ENCODE measurements around the gene PTPRH. TPM values are rescaled to one million over a fixed set of nuclear protein-coding genes. Genes with fewer than 3 reads are reported as not detected.

The PTPRH gene
- total RNA-seq, 1 experiment from 2014 or later: 15.9 TPM

DNA sequence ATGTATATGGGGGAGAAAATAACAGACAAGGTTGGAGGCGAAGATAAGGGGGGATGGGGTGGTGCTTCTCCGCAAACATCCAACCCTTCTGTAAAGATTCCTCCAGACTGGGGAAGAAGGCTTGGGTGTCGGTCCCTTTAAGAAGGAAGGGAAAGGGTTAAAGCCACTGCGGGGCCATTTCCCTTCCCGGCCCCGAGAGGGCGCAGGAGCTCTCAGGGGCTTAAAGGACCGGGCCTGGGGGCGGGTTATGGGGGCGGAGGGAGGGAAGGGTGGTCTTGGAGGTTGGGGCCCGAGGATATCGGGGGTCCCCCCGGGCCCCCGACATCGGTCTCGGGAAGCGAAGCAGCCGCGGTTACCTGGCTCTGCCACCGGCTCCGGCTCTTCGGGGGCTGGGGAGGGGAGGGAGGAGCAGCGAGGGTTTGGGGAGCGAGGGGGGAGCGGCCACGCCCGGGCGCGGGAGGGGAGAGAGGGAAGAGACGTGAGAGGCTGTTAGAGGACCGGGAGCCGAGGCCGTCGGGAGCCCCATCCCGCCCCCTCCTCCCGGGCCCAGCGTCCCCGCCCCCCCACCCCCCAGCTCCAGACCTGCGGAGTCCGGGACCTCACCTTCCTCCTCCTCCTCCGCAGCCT lies 63.1 kb downstream of the PTPRH start:
- no peaks in the 10 kb centered on the region for H3K9me2 ChIP-seq (ENCODE audit: insufficient read depth)
- peaks cover 4% of the 10 kb centered on the region for H3K79me2 ChIP-seq (ENCODE audit: insufficient read depth, low read length)
- TF ChIP-seq CBX3 (IDR thresholded peaks at IDR 0.05; ENCODE audit: low read depth): no peak
- peak; percentile 71; the same call in 1 of the 2 replicates for TF ChIP-seq SP1 (IDR thresholded peaks at IDR 0.05; ENCODE audit: low read depth)
- TF ChIP-seq SRF (IDR thresholded peaks at IDR 0.05; ENCODE audit: low read depth): no peak
- TF ChIP-seq CEBPB (IDR thresholded peaks at IDR 0.05; ENCODE audit: low read depth): no peak
- no peak for TF ChIP-seq YY1 (IDR thresholded peaks at IDR 0.05; ENCODE audit: extremely low read depth, insufficient replicate concordance, low read depth, low read length)
- peak; percentile 78 to 86 (median 80) for TF ChIP-seq CTCF (IDR thresholded peaks at IDR 0.05 in 2 of 3, conservative IDR thresholded peaks at IDR 0.05 in 1 of 3; ENCODE audit: borderline replicate concordance in 1 of 3, insufficient read depth in 1 of 3, low read depth in 2 of 3, low read length in 2 of 3)
- TF ChIP-seq POLR2AphosphoS5 (IDR thresholded peaks at IDR 0.05; ENCODE audit: low read depth, low read length): 0 out of 2 replicates have a peak, but pooled peaks have one; percentile 22
- TF ChIP-seq SIN3A (IDR thresholded peaks at IDR 0.05; ENCODE audit: low read depth): no peak; the same call in 1 of the 2 replicates
- no peak for TF ChIP-seq JUND (IDR thresholded peaks at IDR 0.05)
- TF ChIP-seq MAX (IDR thresholded peaks at IDR 0.05): peak; percentile 80
- TF ChIP-seq ELF1 (IDR thresholded peaks at IDR 0.05; ENCODE audit: borderline replicate concordance, low read depth): no peak
- TF ChIP-seq, protein P1, sequence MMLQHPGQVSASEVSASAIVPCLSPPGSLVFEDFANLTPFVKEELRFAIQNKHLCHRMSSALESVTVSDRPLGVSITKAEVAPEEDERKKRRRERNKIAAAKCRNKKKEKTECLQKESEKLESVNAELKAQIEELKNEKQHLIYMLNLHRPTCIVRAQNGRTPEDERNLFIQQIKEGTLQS (IDR thresholded peaks at IDR 0.05): no peak
- TF ChIP-seq EGR1 (IDR thresholded peaks at IDR 0.05; ENCODE audit: low read depth): peak; percentile 62; the same call in 1 of the 2 replicates
- peak overlapping the region; percentile 70 for H3K9ac ChIP-seq (ENCODE audit: low read length)
- ChIA-PET POLR2A (interaction anchor here (0.6 to 2.9 kb wide), 15 partner anchors 10 to 486 kb away, joined by 3 to 24 read pairs (median 4); partner anchors contain the start of genes DNAAF3, KMT5C, PPP1R12C and TNNI3), CTCF (interaction anchor here (0.6 to 4.4 kb wide), 18 partner anchors 10 to 508 kb away, joined by 3 to 53 read pairs (median 4); partner anchors contain the start of genes DNAAF3, FIZ1, ISOC2 and PPP1R12C), RAD21 (ENCODE audit: low non-redundant PET in 1 of 2, low total read pairs in 2 of 2, uncharacterized antibody in 2 of 2, unreplicated experiment in 2 of 2) (interaction anchor here (0.6 to 1.8 kb wide), 6 partner anchors 13 to 497 kb away, joined by 3 to 13 read pairs (median 4); partner anchors contain the start of genes ZNF581 (in 1 of the 2) and ZNF784 (in 1 of the 2))
- peaks cover 14 to 60% of the 10 kb centered on the region in 2 experiments for H3K4me1 ChIP-seq (ENCODE audit: control insufficient read depth in 1 of 2, insufficient read depth in 2 of 2, low read length in 2 of 2)
- intact Hi-C loops (cut with micrococcal nuclease): loop anchor here (10.0 kb wide), 1 partner anchor 489 kb away; no protein-coding TSS in a partner anchor
- no peaks in the 10 kb centered on the region for H3K27me3 ChIP-seq (ENCODE audit: insufficient read depth, low read length)
- DNase-seq (ENCODE audit: low read depth, low spot score) (peak; percentile 64), ATAC-seq (peak; percentile 76)
- H3K27ac ChIP-seq (ENCODE audit: low read depth, low read length): peak overlapping the region; percentile 99
- H3K36me3 ChIP-seq (ENCODE audit: control insufficient read depth in 1 of 2, insufficient read depth in 2 of 2, low read length in 2 of 2): no peaks in the 10 kb centered on the region
- no peaks in the 10 kb centered on the region for H3K9me3 ChIP-seq (ENCODE audit: control insufficient read depth in 1 of 2, insufficient read depth in 1 of 2, low read depth in 1 of 2, low read length in 2 of 2)
- H2AFZ ChIP-seq (ENCODE audit: low read depth, low read length, poor library complexity, severe bottlenecking): no peak overlapping the region
- H4K20me1 ChIP-seq (ENCODE audit: insufficient read depth): no peaks in the 10 kb centered on the region
- peak overlapping the region; percentile 60 to 69 for H3K4me3 ChIP-seq (replicated peaks in 1 of 2; ENCODE audit: low read depth in 1 of 2, low read length in 2 of 2)
- H3K4me2 ChIP-seq (ENCODE audit: low read length): peak overlapping the region; percentile 88
- BruUV-seq (replicated peaks): no TSS peak
